ENCODE measurements around the gene GPR137.

DNA sequence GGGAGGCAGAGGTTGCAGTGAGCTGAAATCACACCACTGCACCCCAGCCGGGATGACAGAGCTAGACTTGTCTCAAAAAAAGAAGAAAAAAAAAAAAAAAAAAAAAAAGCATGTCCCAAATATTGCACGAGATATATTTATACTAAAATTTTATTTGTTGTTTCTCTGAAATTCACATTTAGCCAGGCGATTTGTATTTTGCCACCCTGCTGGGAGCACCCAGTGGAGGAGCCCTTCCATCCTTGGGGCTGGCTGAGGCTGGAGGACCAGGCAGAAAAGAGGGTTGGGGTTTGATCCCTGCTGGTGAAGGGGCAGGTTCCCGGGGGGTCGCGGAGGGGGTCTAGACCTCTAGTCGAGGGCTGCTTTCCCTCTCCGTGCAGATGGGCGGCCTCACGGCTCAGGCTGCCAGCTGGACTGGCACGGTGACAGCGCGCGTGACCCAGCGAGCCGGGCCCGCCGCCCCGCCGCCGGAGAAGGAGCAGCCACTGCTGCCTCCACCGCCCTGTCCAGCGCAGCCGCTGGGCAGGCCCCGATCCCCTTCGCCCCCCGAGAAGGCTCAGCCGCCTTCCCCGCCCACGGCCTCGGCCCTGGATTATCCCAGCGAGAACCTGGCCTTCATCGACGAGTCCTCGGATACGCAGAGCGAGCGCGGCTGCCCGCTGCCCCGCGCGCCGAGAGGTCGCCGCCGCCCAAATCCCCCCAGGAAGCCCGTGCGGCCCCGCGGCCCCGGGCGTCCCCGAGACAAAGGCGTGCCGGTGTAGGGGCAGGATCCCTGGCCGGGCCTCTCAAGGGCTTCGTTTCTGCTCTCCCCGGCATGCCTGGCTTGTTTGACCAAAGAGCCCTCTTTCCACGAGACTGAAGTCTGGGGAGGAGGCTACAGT lies 13.6 kb downstream of the GPR137 start:
- TF ChIP-seq POLR2A (IDR thresholded peaks at IDR 0.05; ENCODE audit: low read depth) (no peak), CTCF (IDR thresholded peaks at IDR 0.05) (no peak), EP300 (IDR thresholded peaks at IDR 0.05) (no peak)

Measured in esophagus muscularis mucosa (tissue), 4 donors.